Mucosa of descending colon (tissue), 3 donors: ENCODE data around the gene CERCAM. TPM values are rescaled to one million over a fixed set of nuclear protein-coding genes. Genes with fewer than 3 reads are reported as not detected.

Source experiments
- ATAC-seq: fragments of 200-7000 bp; cut with Tn5 transposase; one replicate; pipeline ENCODE4 v1.9.1; 2020; ENCODE audit warnings: mild to moderate bottlenecking, moderate library complexity
- DNase-seq, 3 donors: peaks; one replicate each; pipeline ENCODE4 v3.0.0-alpha.2; 2020
- H3K36me3 ChIP-seq: fragments of 200-600 bp; one replicate; pipeline ENCODE4 v1.8.0; 2021; ENCODE audit warnings: low read depth, mild to moderate bottlenecking
- H3K4me1 ChIP-seq: fragments of 200-600 bp; one replicate; pipeline ENCODE4 v1.8.0; 2021; ENCODE audit warnings: low read depth, mild to moderate bottlenecking
- H3K4me3 ChIP-seq: fragments of 200-600 bp; one replicate; pipeline ENCODE4 v1.8.0; 2021; ENCODE audit warnings: mild to moderate bottlenecking
- H3K9me3 ChIP-seq: fragments of 200-600 bp; one replicate; pipeline ENCODE4 v1.8.0; 2021; ENCODE audit warnings: mild to moderate bottlenecking
- intact Hi-C, 2 donors: fragments of 100-400 bp; cut with DNase I in 1 of 2; cut with micrococcal nuclease in 1 of 2; formaldehyde crosslinking; loops; one replicate each; pipeline versions ENCODE4 v1.11.0 to v1.11.1; 2022; cut with DNase I, micrococcal nuclease
- total RNA-seq, 3 donors: library from RNA; stranded (reverse); fragmentation: NEBNext Ultra II Directional in 2 of 3; extraction: Animal tissue kit (Norgen Biotek cat#: 25700) in 2 of 3; gene quantifications; one replicate each; pipeline versions ENCODE4 v1.2.1 to v1.2.4, GENCODE V29; 2021 to 2023
- TF ChIP-seq, protein P1 (sequence below): fragments of 200-600 bp; IDR thresholded peaks from one replicate; pipeline ENCODE4 v1.8.0; 2022; ENCODE audit warnings: antibody characterized with exemption, mild to moderate bottlenecking
- donor health status: DM: no; HTN: no; CAD: no; lungs with moderate emphysema.
- donor health status: DM: no; HTN: no; CAD: no.
- donor health status: DM: no; HTN: yes; CAD: no.

The CERCAM gene
- total RNA-seq, 3 donors from 2014 or later, result 4.1 to 20.9 (median 11.5) TPM

DNA sequence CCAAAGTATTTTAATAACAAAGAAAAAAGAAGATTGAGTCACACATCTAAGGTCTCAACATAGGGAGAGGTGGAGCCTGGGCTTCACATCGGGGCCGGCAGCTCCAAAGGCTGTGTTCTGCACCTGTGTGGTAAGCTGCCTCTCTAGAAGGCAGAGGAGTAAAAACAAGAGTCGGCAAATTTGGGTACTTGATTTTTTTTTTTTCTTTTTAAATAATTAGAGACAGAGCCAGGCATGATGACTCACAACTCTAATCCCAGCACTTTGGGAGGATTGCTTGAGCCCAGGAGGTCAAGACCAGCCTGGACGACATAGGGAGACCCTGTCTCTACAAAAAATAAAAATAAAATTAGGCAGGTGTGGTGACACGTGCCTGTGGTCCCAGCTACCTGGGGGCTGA is 44.8 kb upstream of the CERCAM start:
- no peak for ATAC-seq
- intact Hi-C loops, result no loop called here

DNA sequence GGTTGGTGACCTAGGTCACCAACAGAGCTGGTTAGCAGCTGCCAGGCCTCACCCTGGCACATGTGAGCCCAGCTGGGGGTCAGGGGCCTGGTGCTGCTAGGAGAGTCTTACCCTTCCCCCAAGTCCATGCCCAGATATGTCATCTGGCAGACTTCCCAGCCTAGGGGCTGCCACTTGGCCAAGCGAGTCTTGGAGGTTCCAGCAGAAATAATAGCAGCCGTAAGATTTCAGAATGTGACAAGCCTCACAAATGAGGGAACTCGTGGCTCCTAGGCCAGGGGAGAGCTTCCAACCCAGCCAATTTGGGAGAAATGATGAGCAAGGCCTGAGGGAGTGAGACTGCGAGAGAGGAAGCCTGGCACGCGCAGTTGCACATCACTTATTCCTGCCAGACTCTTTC is 38.4 kb upstream of the CERCAM start:
- H3K9me3 ChIP-seq, result no peaks in the 10 kb centered on the region
- no peak for ATAC-seq
- intact Hi-C loops, result no loop called here

More for the DNA sequence above, 44.8 kb upstream of the CERCAM start:
- no peaks in the 10 kb centered on the region for H3K36me3 ChIP-seq
- H3K4me1 ChIP-seq, result peaks cover 11% of the 10 kb centered on the region
- no peaks in the 10 kb centered on the region for H3K9me3 ChIP-seq
- no peak overlapping the region for H3K4me3 ChIP-seq
- TF ChIP-seq, protein P1, sequence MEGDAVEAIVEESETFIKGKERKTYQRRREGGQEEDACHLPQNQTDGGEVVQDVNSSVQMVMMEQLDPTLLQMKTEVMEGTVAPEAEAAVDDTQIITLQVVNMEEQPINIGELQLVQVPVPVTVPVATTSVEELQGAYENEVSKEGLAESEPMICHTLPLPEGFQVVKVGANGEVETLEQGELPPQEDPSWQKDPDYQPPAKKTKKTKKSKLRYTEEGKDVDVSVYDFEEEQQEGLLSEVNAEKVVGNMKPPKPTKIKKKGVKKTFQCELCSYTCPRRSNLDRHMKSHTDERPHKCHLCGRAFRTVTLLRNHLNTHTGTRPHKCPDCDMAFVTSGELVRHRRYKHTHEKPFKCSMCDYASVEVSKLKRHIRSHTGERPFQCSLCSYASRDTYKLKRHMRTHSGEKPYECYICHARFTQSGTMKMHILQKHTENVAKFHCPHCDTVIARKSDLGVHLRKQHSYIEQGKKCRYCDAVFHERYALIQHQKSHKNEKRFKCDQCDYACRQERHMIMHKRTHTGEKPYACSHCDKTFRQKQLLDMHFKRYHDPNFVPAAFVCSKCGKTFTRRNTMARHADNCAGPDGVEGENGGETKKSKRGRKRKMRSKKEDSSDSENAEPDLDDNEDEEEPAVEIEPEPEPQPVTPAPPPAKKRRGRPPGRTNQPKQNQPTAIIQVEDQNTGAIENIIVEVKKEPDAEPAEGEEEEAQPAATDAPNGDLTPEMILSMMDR, result no peak
- DNase-seq, result no peak

DNA sequence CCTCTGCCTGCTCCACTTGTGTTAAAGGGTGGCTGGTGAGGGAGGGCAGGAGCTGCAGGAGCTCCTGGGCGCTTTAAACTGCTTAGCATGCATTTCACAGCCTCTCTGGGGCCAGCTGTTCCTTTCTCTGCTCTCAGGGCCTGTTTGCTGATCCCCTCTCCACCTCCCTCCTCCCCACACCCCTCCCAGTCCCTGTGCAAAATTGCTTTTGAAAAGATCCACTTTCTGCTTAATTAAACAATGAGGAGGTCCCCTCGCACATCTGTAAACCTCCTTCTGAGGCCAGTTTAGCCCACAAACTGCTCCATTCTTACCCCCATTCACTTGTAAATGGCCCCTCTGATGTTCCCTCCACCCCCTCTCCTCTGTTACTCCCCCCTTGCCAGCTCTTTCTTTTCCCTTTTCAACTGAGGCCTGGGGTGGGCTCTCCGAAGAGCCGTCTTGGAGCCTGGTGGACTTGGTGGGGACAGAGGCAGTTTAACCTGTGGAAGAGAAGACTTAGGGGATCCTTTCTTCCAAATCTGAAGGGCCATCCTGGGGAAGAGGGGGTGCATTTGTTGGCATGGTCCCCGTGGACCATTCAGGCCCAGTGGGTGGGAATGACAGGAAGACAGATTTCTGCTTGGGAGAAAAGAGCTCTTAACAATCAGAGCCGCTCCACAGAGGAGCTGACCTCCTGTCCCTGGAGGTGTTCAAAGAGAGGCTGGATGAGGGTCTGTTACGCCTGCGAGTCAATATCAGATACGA is 37.5 kb upstream of the CERCAM start:
- H3K9me3 ChIP-seq, result no peaks in the 10 kb centered on the region
- H3K4me3 ChIP-seq, result no peak overlapping the region
- intact Hi-C loops, result no loop called here
- TF ChIP-seq, protein P1, result no peak
- peaks cover 6% of the 10 kb centered on the region for H3K36me3 ChIP-seq
- H3K4me1 ChIP-seq, result no peaks in the 10 kb centered on the region
- ATAC-seq, result no peak
- DNase-seq, result no peak

More for the DNA sequence above, 38.4 kb upstream of the CERCAM start:
- TF ChIP-seq, protein P1, result no peak
- Histone ChIP-seq H3K4me3 (no peak overlapping the region), H3K36me3 (no peaks in the 10 kb centered on the region), H3K4me1 (no peaks in the 10 kb centered on the region)
- DNase-seq, result no peak

DNA sequence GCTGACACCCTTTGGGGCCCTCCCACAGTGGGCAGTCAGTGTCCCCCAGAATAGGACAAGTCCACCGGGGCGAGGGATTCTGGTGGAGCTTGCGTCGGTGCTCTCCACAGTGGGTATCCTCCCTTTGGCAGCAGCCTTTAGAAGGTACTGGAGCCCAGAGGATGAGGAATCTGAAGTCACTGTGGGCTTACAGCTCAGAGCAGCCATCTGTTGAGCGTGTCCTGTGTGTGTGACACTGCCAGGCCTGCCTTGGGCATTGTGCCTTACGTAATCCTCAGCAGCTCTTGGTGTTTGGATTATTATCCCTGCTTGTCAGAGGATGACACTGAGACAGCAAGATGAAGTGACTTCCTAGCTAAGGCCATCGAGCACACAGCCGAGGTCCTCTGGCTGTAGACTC is 36.9 kb upstream of the CERCAM start:
- no peaks in the 10 kb centered on the region for H3K4me1 ChIP-seq
- no peak for ATAC-seq
- no peak overlapping the region for H3K4me3 ChIP-seq
- no peaks in the 10 kb centered on the region for H3K9me3 ChIP-seq
- TF ChIP-seq, protein P1, result no peak
- intact Hi-C loops, result no loop called here
- no peak for DNase-seq
- peaks cover 12% of the 10 kb centered on the region for H3K36me3 ChIP-seq

DNA sequence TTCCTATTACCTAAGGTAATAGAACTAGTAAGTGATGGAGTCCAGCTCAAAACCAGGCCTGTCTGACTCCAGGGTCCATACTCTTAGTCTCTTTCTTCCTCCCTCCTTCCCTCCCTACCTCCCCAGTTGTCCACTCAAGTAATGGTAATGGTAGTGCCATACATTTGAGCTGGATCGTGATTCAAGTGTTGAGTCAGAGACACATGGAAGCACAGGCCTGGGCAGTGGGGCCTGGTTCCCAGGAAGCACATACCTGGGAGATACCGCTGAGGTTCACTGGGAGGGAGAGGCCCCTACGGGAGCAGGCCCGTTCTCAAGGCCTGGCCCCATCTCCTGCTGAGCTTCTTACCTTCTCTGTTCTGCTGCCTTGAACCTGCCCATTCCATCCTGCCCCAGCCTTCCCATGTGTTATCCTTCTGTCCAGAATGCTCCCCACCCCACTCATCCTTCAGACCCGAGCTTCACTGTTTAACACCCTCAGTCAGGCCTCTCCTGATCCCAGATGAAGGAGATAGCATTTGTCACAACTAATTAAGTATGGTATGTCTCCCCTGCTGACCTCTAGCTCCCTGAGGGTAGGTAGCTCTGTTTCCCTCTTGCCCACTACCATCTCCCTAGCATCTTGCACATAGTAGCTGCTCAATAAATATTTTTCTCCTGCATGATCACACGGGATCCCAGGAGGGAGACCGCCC is 35.7 kb upstream of the CERCAM start:
- intact Hi-C loops, result no loop called here
- Histone ChIP-seq H3K36me3 (peaks cover 16% of the 10 kb centered on the region), H3K4me1 (no peaks in the 10 kb centered on the region), H3K4me3 (no peak overlapping the region), H3K9me3 (no peaks in the 10 kb centered on the region)
- no peak for DNase-seq
- TF ChIP-seq, protein P1, result no peak
- ATAC-seq, result no peak
